Stimulated activated CD8-positive, alpha-beta memory T cell treated with anti-CD3 and anti-CD28 coated beads, Interleukin-7, amount 100 ng/mL, for 24 hours (primary cell): ENCODE results near the gene SUCLA2.

Source experiments
- DNase-seq: peaks from one replicate; pipeline ENCODE4 v3.0.0-alpha.2; 2020; ENCODE audit warnings: low read depth

SUCLA2 gene

DNA sequence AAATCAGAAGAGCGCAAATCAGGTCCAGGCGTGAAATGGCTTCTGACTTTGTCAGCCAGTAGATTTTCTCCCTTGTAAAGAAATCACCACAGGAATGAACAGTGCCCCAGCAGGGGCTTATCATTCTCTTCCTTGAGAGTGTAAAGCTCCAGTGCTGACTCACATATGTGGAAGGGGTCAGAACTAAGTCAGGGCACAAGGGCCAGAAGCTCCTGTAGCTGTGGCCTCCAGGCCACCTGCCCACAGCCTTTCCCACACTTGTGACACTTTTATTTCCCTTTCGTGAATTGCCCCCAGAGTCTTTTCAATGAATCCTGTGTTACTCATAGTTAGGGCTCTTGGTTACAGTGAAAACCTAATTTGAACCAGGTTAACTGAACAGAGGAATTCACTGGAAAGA, 99.6 kb downstream of the SUCLA2 start:
- no peak for DNase-seq

DNA sequence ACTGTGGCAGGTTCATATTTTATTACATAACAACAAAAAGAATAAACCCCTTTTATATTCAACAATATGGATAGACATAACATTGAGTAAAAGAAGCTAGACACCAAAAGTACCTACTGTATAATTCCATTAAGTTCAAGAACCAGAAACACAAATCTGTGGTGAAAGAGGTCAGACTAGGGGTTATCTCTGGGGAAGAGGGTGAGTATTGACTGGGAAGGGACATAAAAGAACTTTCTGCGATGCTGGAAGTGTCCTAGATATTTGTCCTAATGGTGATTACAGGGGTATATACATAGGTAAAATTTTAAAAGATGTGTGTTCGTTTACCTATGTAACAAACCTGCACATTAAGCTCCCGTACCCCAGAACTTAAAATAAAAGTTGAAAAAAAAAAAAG, 103.0 kb downstream of the SUCLA2 start:
- DNase-seq, result no peak

DNA sequence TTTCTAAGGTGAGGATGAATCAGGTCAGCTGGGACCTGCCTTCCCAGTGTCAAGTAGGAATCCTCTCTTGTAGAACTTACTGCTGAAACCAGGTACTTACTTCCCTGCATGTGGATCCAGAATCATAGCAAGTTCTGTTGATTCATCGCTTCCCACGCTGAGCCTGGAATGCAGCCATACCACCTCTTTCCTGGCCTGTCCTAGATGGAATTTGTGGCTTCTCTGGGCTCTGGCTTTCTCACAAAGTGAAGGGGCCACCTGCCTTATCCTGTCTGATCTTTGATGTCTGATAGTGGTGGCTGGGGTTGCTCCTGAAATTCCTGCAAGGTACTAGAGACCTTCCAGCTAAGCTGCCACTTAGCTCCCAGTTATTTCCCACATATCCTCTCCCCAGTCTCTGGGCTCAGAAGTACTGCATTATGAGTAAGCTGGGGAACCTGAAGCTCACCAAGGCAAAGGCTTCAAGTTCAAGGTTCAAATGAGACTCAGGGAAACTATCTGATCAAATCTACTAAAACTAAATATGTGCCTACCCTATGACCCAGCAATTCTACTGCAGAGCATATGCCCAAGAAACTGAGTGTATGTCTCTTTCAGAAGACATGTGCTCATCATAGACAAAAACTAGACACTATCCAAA, 103.5 kb downstream of the SUCLA2 start:
- DNase-seq, result no peak

DNA sequence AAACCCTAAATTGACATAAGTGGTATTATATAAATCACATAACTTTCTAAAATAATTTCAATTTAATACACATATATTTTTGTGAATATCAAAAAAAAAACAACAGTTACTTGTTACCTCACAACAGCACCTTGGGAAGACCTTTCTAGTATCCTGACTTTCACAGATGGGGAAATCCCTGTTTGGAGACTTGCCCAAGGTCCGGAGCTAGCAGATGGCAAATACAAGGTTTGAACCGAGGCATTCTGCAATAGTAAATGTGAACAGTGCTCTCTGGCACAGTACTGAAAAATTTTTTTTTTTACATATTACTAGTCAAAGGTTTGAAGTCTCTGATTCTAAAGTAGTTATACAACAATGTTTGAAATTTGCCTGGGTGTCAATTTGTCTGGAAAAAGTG, 104.5 kb downstream of the SUCLA2 start:
- no peak for DNase-seq

DNA sequence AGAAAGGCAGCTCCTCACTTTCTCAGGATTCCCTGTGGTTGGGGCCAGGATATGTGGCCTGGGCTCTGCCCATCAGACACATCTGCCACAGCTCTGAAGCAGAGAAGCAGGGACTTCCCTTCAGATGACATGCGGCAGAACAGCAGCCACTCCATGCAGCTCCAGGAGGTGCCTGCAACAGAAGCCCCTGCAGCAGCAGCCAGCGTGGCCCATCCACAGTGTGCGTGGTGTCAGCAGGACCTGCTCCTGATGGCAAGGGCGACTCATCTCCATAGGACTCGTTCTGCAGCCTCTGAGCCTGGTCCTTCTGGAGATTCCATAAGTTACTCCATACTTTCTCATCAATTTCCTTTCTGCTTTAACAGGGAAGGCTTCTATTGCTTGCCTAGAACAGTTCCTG, 105.0 kb downstream of the SUCLA2 start:
- DNase-seq, result no peak

DNA sequence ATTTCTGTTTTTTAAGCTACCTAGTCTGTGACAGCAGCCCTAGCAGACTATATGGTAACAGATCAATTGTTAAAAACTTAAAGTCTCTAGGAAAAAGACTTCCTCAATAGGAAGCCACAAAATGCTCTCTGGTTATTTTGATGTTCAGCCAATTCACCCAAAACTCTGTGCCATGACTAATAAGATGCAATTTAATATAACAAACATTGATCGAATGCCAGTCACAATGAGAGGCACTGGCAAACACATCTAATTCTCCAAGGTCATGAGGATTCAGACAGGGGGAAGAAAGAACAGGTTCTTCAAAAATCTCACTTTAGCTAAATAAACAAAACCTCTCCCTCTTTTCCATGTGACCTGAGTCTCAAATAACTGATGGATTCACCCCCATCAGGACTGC, 107.5 kb downstream of the SUCLA2 start:
- DNase-seq, result no peak
